Endothelial cell of umbilical vein (primary cell): Measurements from ENCODE around the gene NSD1. TPM values are rescaled to one million over a fixed set of nuclear protein-coding genes. Genes with fewer than 3 reads are reported as not detected.
A peak's percentile ranks its signal among the peaks of the same experiment; 100 is the strongest.

Experiments used
- BruUV-seq: library from RNA; stranded (reverse); fragments of 400-500 nt; replicated peaks from 2 replicates; lab custom pipeline; 2021; lab: Mats Ljungman, UMichigan
- CTCF ChIA-PET: fragments of 300-600, 350-600 bp; sonication (Branson Sonifier 250); formaldehyde crosslinking; loops from one replicate; lab custom pipeline; 2021; ENCODE audit warnings: antibody characterized with exemption, inconsistent platforms; lab: Charles Lee
- POLR2A ChIA-PET: fragments of 300-600, 350-600 bp; sonication (Branson Sonifier 250); formaldehyde crosslinking; loops from one replicate; lab custom pipeline; 2021; ENCODE audit warnings: antibody characterized with exemption, inconsistent platforms; lab: Charles Lee
- DNase-seq: peaks from one replicate; pipeline ENCODE4 v3.0.0-alpha.2; 2011; ENCODE audit warnings: low read depth, low spot score
- FAIRE-seq: peaks from 2 replicates; lab custom pipeline; 2011; peaks lifted over from hg19 to GRCh38; lab: Jason Lieb, UNC
- H2AFZ ChIP-seq: 2 replicates; pipeline ENCODE4 v1.6.0; 2012; ENCODE audit warnings: low read depth, low read length, control low read depth, inconsistent platforms
- H3K27ac ChIP-seq: 2 replicates; pipeline ENCODE4 v1.5.1; 2011; ENCODE audit warnings: low read depth, mild to moderate bottlenecking, control low read depth, low read length, moderate library complexity; ENCODE audit not compliant: insufficient read depth
- H3K27me3 ChIP-seq, 2 experiments: 2 replicates each; pipeline versions ENCODE4 v1.6.0 to v1.6.1; 2011; ENCODE audit warnings: low read length in 2 of 2, mixed read lengths in 1 of 2; ENCODE audit not compliant: control insufficient read depth in 2 of 2, insufficient read depth in 2 of 2
- H3K36me3 ChIP-seq, 2 experiments: 2 replicates in 1 of 2; 3 replicates in 1 of 2; pipeline ENCODE4 v1.5.1; 2011; ENCODE audit warnings: low read length in 2 of 2, mild to moderate bottlenecking in 1 of 2, moderate library complexity in 1 of 2; ENCODE audit not compliant: control insufficient read depth in 2 of 2, insufficient read depth in 2 of 2; ENCODE audit errors: extremely low read depth in 1 of 2
- H3K4me1 ChIP-seq: 3 replicates; pipeline ENCODE4 v1.5.1; 2011; ENCODE audit warnings: mild to moderate bottlenecking, low read length; ENCODE audit not compliant: control insufficient read depth, insufficient read depth; ENCODE audit errors: extremely low read depth
- H3K4me2 ChIP-seq: 2 replicates; pipeline ENCODE4 v1.6.1; 2011; ENCODE audit warnings: low read length, control low read depth, mixed read lengths; ENCODE audit not compliant: insufficient read depth
- H3K4me3 ChIP-seq, 3 experiments: fragments of 200-600 bp in 1 of 3; sonication (generic), shearing (Covaris generic) in 1 of 3; replicated peaks in 1 of 3; 2 replicates each; pipeline ENCODE4 v1.5.1; 2011 to 2016; ENCODE audit warnings: control low read depth in 3 of 3, low read length in 3 of 3, mild to moderate bottlenecking in 2 of 3, inconsistent platforms in 1 of 3, low read depth in 1 of 3, moderate library complexity in 1 of 3; ENCODE audit not compliant: insufficient read depth in 1 of 3
- H3K79me2 ChIP-seq: 2 replicates; pipeline ENCODE4 v1.6.0; 2012; ENCODE audit warnings: low read length, inconsistent platforms; ENCODE audit not compliant: control insufficient read depth, insufficient read depth
- H3K9ac ChIP-seq: replicated peaks from 2 replicates; pipeline ENCODE3; 2011; ENCODE audit warnings: low read length, control low read depth; ENCODE audit not compliant: insufficient read depth; ENCODE audit errors: extremely low read depth
- H3K9me1 ChIP-seq: replicated peaks from 3 replicates; pipeline ENCODE4 v1.6.0; 2011; ENCODE audit warnings: mild to moderate bottlenecking, low read length; ENCODE audit not compliant: control insufficient read depth, insufficient read depth; ENCODE audit errors: extremely low read depth
- H3K9me3 ChIP-seq: replicated peaks from 2 replicates; pipeline ENCODE4 v1.5.1; 2012; ENCODE audit warnings: low read length, inconsistent platforms; ENCODE audit not compliant: control insufficient read depth, insufficient read depth
- H4K20me1 ChIP-seq: replicated peaks from 2 replicates; pipeline ENCODE3; 2011; ENCODE audit warnings: mild to moderate bottlenecking, low read length; ENCODE audit not compliant: control insufficient read depth, insufficient read depth; ENCODE audit errors: extremely low read depth
- EZH2 ChIP-seq: IDR thresholded peaks from 2 replicates; pipeline ENCODE4 v1.6.1; 2012; ENCODE audit warnings: borderline replicate concordance, low read depth, mild to moderate bottlenecking, moderate library complexity, low read length, inconsistent platforms; ENCODE audit not compliant: severe bottlenecking
- GATA2 ChIP-seq: IDR thresholded peaks from 2 replicates; pipeline ENCODE4 v1.7.0; 2011; ENCODE audit warnings: low read depth, mild to moderate bottlenecking, moderate library complexity, mixed read lengths, low read length; ENCODE audit not compliant: insufficient read length, insufficient read depth
- POLR2A ChIP-seq: IDR thresholded peaks from 2 replicates; pipeline ENCODE4 v1.6.1; 2012; ENCODE audit warnings: low read depth, mild to moderate bottlenecking, control low read depth, low read length
- dilution Hi-C: fragments of 300-500 bp; cut with MboI; formaldehyde crosslinking; loops from one replicate; pipeline ENCODE4 v1.15.0; 2019; ENCODE audit warnings: low sequenced_read_pairs; ENCODE audit not compliant: extremely low pct_ligation_motif_present
- intact Hi-C: fragments of 100-400 bp; cut with micrococcal nuclease; formaldehyde crosslinking; loops from one replicate; pipeline ENCODE4 v1.10.0; 2022
- polyA plus RNA-seq, 4 experiments: library from polyadenylated mRNA; depleted of rRNA in 3 of 4; stranded (reverse) in 3 of 4; unstranded in 1 of 4; fragments of >200 nt; gene quantifications; 2 replicates each; pipeline versions ENCODE4 v1.2.1 to v1.2.3, GENCODE V29; 2011 to 2012; ENCODE audit warnings: missing spikeins in 1 of 4
- total RNA-seq: library from RNA; stranded (reverse); gene quantifications from 2 replicates; pipeline ENCODE4 v1.2.3, GENCODE V29; 2021
- TF ChIP-seq, protein P1 (sequence below), 2 donors: IDR thresholded peaks; 1 replicate in 1 of 2; 2 replicates in 1 of 2; pipeline ENCODE4 v1.5.1; 2011; ENCODE audit warnings: low read length in 2 of 2, mild to moderate bottlenecking in 2 of 2, moderate library complexity in 2 of 2, control low read depth in 1 of 2, inconsistent platforms in 1 of 2, low read depth in 1 of 2; ENCODE audit not compliant: insufficient read depth in 1 of 2; ENCODE audit errors: extremely low read depth in 1 of 2

The NSD1 gene
- total and polyA plus RNA-seq, 2 donors (not counting 3 experiments of a cell fraction or from before 2014, with no cell fraction given), result 14.4 to 90.4 TPM

- intact Hi-C loops, result loop anchor here (2.0 to 5.0 kb wide), 4 partner anchors 58 to 657 kb away; no protein-coding TSS in a partner anchor
- Histone ChIP-seq H3K4me2 (no peak overlapping the region), H3K9ac (no peak overlapping the region), H4K20me1 (no peaks in the 10 kb centered on the region), H3K27ac (no peak overlapping the region), H2AFZ (no peak overlapping the region), H3K9me3 (no peaks in the 10 kb centered on the region), H3K36me3 (peaks cover 0 to 13% of the 10 kb centered on the region in 2 experiments), H3K27me3 (no peaks in the 10 kb centered on the region), H3K9me1 (no peaks in the 10 kb centered on the region), H3K4me3 (no peak overlapping the region), H3K79me2 (peaks cover 26% of the 10 kb centered on the region), H3K4me1 (peaks cover 32% of the 10 kb centered on the region)
- FAIRE-seq (peak; percentile 86), DNase-seq (peak; percentile 73)
- no TSS peak for BruUV-seq
- TF ChIP-seq, protein P1, sequence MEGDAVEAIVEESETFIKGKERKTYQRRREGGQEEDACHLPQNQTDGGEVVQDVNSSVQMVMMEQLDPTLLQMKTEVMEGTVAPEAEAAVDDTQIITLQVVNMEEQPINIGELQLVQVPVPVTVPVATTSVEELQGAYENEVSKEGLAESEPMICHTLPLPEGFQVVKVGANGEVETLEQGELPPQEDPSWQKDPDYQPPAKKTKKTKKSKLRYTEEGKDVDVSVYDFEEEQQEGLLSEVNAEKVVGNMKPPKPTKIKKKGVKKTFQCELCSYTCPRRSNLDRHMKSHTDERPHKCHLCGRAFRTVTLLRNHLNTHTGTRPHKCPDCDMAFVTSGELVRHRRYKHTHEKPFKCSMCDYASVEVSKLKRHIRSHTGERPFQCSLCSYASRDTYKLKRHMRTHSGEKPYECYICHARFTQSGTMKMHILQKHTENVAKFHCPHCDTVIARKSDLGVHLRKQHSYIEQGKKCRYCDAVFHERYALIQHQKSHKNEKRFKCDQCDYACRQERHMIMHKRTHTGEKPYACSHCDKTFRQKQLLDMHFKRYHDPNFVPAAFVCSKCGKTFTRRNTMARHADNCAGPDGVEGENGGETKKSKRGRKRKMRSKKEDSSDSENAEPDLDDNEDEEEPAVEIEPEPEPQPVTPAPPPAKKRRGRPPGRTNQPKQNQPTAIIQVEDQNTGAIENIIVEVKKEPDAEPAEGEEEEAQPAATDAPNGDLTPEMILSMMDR (IDR thresholded peaks at IDR 0.05; ENCODE audit: extremely low read depth in 1 of 2, insufficient read depth in 1 of 2, low read depth in 1 of 2, low read length in 2 of 2), result peak; percentile 95
- no peak for TF ChIP-seq POLR2A
- TF ChIP-seq GATA2, result no peak
- no peak for TF ChIP-seq EZH2
- dilution Hi-C loops, result no loop called here
- ChIA-PET CTCF (interaction anchor here (0.6 to 3.4 kb wide), 45 partner anchors 9 to 862 kb away, joined by 3 to 45 read pairs (median 5); partner anchors contain the start of genes FGFR4, GRK6, LMAN2 and NSD1), POLR2A (interaction anchor here (0.7 to 1.3 kb wide), 2 partner anchors 42 to 63 kb away, joined by 3 to 4 read pairs; partner anchors contain the start of gene LMAN2)
Measured at GRCh38 chr5:177309351-177310191, 176.0 kb downstream of the NSD1 start.
